H1 (cell line): ENCODE results near the gene RAD51B. TPM values are rescaled to one million over a fixed set of nuclear protein-coding genes. Genes with fewer than 3 reads are reported as not detected.

Source experiments
- CTCF ChIA-PET: fragments of 300-600 bp; sonication (Branson Sonifier 250); formaldehyde crosslinking; loops from one replicate; lab custom pipeline; 2021; ENCODE audit not compliant: partially characterized antibody; lab: Charles Lee
- POLR2A ChIA-PET: fragments of 300-600 bp; sonication (Branson Sonifier 250); formaldehyde crosslinking; loops from one replicate; lab custom pipeline; 2021; ENCODE audit warnings: inconsistent platforms; ENCODE audit not compliant: partially characterized antibody; lab: Charles Lee
- DNase-seq, 2 experiments: peaks; one replicate each; pipeline versions ENCODE4 v3.0.0 to v3.0.0-alpha.2; 2010 to 2022; ENCODE audit warnings: low spot score in 2 of 2, low read depth in 1 of 2, mixed read lengths in 1 of 2
- FAIRE-seq: peaks from 2 replicates; lab custom pipeline; 2011; peaks lifted over from hg19 to GRCh38; lab: Jason Lieb, UNC
- H2AFZ ChIP-seq: 2 replicates; pipeline ENCODE4 v1.8.1; 2012; ENCODE audit warnings: low read length, inconsistent platforms
- H2AK5ac ChIP-seq: 2 replicates; pipeline ENCODE4 v1.6.1; 2013; ENCODE audit warnings: low read depth, low read length
- H2BK120ac ChIP-seq: replicated peaks from 2 replicates; pipeline ENCODE3; 2013; ENCODE audit warnings: low read depth, low read length, inconsistent platforms
- H2BK12ac ChIP-seq: 2 replicates; pipeline ENCODE4 v1.6.1; 2013; ENCODE audit warnings: low read depth, low read length
- H2BK15ac ChIP-seq: 2 replicates; pipeline ENCODE4 v1.6.1; 2013; ENCODE audit warnings: low read length
- H2BK20ac ChIP-seq: 2 replicates; pipeline ENCODE4 v1.6.1; 2013; ENCODE audit warnings: low read length
- H2BK5ac ChIP-seq: 2 replicates; pipeline ENCODE4 v1.6.1; 2013; ENCODE audit warnings: low read depth, low read length
- H3K14ac ChIP-seq: 2 replicates; pipeline ENCODE4 v1.6.1; 2013; ENCODE audit warnings: inconsistent platforms; ENCODE audit not compliant: insufficient read length
- H3K18ac ChIP-seq: 2 replicates; pipeline ENCODE4 v1.6.1; 2013; ENCODE audit warnings: low read length; ENCODE audit errors: extremely low read depth
- H3K23ac ChIP-seq: 2 replicates; pipeline ENCODE4 v1.6.1; 2013; ENCODE audit warnings: inconsistent platforms; ENCODE audit not compliant: insufficient read length
- H3K23me2 ChIP-seq: 2 replicates; pipeline ENCODE4 v1.6.1; 2013; ENCODE audit warnings: low read depth, low read length
- H3K27ac ChIP-seq: 2 replicates; pipeline ENCODE4 v1.6.1; 2011; ENCODE audit warnings: low read depth, low read length, inconsistent platforms
- H3K27me3 ChIP-seq, 4 experiments: replicated peaks in 1 of 4; 1 replicate in 1 of 4; 2 replicates in 3 of 4; pipeline versions ENCODE4 v1.6.1 to v1.8.1; 2011 to 2013; ENCODE audit warnings: low read length in 3 of 4, mild to moderate bottlenecking in 3 of 4, inconsistent platforms in 2 of 4, mixed read lengths in 2 of 4, moderate library complexity in 1 of 4; ENCODE audit not compliant: control insufficient read depth in 3 of 4, insufficient read depth in 3 of 4; ENCODE audit errors: extremely low read depth in 1 of 4
- H3K36me3 ChIP-seq, 4 experiments: 2 replicates each; pipeline versions ENCODE4 v1.6.1 to v1.8.1; 2011 to 2013; ENCODE audit warnings: mild to moderate bottlenecking in 4 of 4, low read length in 3 of 4, moderate library complexity in 2 of 4, control low read depth in 1 of 4, inconsistent platforms in 1 of 4; ENCODE audit not compliant: insufficient read depth in 4 of 4, control insufficient read depth in 2 of 4
- H3K4ac ChIP-seq: replicated peaks from 2 replicates; pipeline ENCODE3; 2013; ENCODE audit warnings: low read length, low read depth, mixed read lengths, inconsistent platforms; ENCODE audit not compliant: insufficient read length
- H3K4me1 ChIP-seq, 4 experiments: replicated peaks in 1 of 4; 1 replicate in 1 of 4; 2 replicates in 3 of 4; pipeline versions ENCODE4 v1.6.1 to v1.8.1; 2011 to 2013; ENCODE audit warnings: low read length in 3 of 4, inconsistent platforms in 2 of 4, mixed read lengths in 1 of 4; ENCODE audit not compliant: insufficient read depth in 4 of 4, control insufficient read depth in 3 of 4
- H3K4me2 ChIP-seq, 2 experiments: 2 replicates each; pipeline versions ENCODE4 v1.6.1 to v1.8.1; 2011 to 2013; ENCODE audit warnings: low read depth in 2 of 2, low read length in 2 of 2, control low read depth in 1 of 2, inconsistent platforms in 1 of 2, mild to moderate bottlenecking in 1 of 2; ENCODE audit not compliant: insufficient read depth in 1 of 2
- H3K4me3 ChIP-seq, 4 experiments: fragments of 200-600, 300-600 bp in 1 of 4; sonication (generic), shearing (Covaris generic), sonication (Bioruptor Twin) in 1 of 4; 2 replicates each; pipeline versions ENCODE4 v1.5.1 to v1.8.1; 2011 to 2016; ENCODE audit warnings: low read length in 4 of 4, low read depth in 3 of 4, control low read depth in 2 of 4, inconsistent platforms in 2 of 4, mild to moderate bottlenecking in 2 of 4, mixed read lengths in 1 of 4, moderate library complexity in 1 of 4; ENCODE audit not compliant: insufficient read depth in 2 of 4; ENCODE audit errors: extremely low read depth in 1 of 4
- H3K56ac ChIP-seq: replicated peaks from 2 replicates; pipeline ENCODE3; 2013; ENCODE audit warnings: low read depth, mild to moderate bottlenecking, mixed read lengths, low read length, inconsistent platforms; ENCODE audit not compliant: insufficient read length
- H3K79me1 ChIP-seq: 2 replicates; pipeline ENCODE4 v1.6.1; 2013; ENCODE audit warnings: low read depth, low read length, control low read depth
- H3K79me2 ChIP-seq, 2 experiments: 2 replicates each; pipeline versions ENCODE4 v1.6.1 to v1.8.1; 2012 to 2013; ENCODE audit warnings: low read length in 2 of 2, mild to moderate bottlenecking in 2 of 2, inconsistent platforms in 1 of 2; ENCODE audit not compliant: insufficient read depth in 2 of 2, control insufficient read depth in 1 of 2
- H3K9ac ChIP-seq, 4 experiments: replicated peaks in 1 of 4; 1 replicate in 1 of 4; 2 replicates in 3 of 4; pipeline versions ENCODE4 v1.6.1 to v1.8.1; 2011 to 2013; ENCODE audit warnings: low read depth in 3 of 4, low read length in 3 of 4, control low read depth in 2 of 4, mild to moderate bottlenecking in 2 of 4, moderate library complexity in 2 of 4, inconsistent platforms in 1 of 4; ENCODE audit errors: extremely low read depth in 1 of 4
- H3K9me3 ChIP-seq, 2 experiments: 2 replicates each; pipeline versions ENCODE4 v1.6.1 to v1.8.1; 2012 to 2013; ENCODE audit warnings: mild to moderate bottlenecking in 2 of 2, moderate library complexity in 2 of 2, control low read depth in 1 of 2, inconsistent platforms in 1 of 2, low read depth in 1 of 2, low read length in 1 of 2, mixed read lengths in 1 of 2; ENCODE audit not compliant: insufficient read depth in 2 of 2
- H4K20me1 ChIP-seq, 2 experiments: replicated peaks in 1 of 2; 2 replicates each; pipeline versions ENCODE3 to v1.8.1; 2011 to 2013; ENCODE audit warnings: inconsistent platforms in 2 of 2, low read length in 2 of 2, mild to moderate bottlenecking in 1 of 2; ENCODE audit not compliant: insufficient read depth in 2 of 2, control insufficient read depth in 1 of 2
- H4K5ac ChIP-seq: 2 replicates; pipeline ENCODE4 v1.6.1; 2013; ENCODE audit warnings: low read length, low read depth, mixed read lengths, inconsistent platforms; ENCODE audit not compliant: insufficient read length
- H4K8ac ChIP-seq: 2 replicates; pipeline ENCODE4 v1.8.0; 2013; ENCODE audit warnings: mild to moderate bottlenecking, moderate library complexity, low read length, inconsistent platforms; ENCODE audit not compliant: insufficient read depth; ENCODE audit errors: extremely low read depth
- H4K91ac ChIP-seq: replicated peaks from 2 replicates; pipeline ENCODE3; 2013; ENCODE audit warnings: low read length, mixed read lengths, inconsistent platforms; ENCODE audit not compliant: insufficient read length
- EGR1 ChIP-seq: IDR thresholded peaks from 2 replicates; pipeline ENCODE4 v1.6.1; 2011; ENCODE audit warnings: low read depth, low read length, borderline replicate concordance
- EZH2 ChIP-seq: fragments of 200-600 bp; sonication (generic); IDR thresholded peaks from 2 replicates; pipeline ENCODE4 v1.7.1; 2012; ENCODE audit warnings: low read depth, mild to moderate bottlenecking, moderate library complexity, low read length, inconsistent platforms; ENCODE audit not compliant: severe bottlenecking
- JUND ChIP-seq: IDR thresholded peaks from 2 replicates; pipeline ENCODE4 v1.6.1; 2011; ENCODE audit warnings: mild to moderate bottlenecking, improper control_type of control experiment, low read length
- RBBP5 ChIP-seq: IDR thresholded peaks from 2 replicates; pipeline ENCODE4 v1.7.1; 2012; ENCODE audit warnings: low read depth, mild to moderate bottlenecking, inconsistent platforms, low read length, moderate library complexity, borderline replicate concordance
- SIN3A ChIP-seq, 2 experiments: IDR thresholded peaks in 1 of 2; conservative IDR thresholded peaks in 1 of 2; 2 replicates each; pipeline ENCODE4 v1.6.1; 2011 to 2012; ENCODE audit warnings: low read length in 2 of 2, improper control_type of control experiment in 1 of 2, low read depth in 1 of 2, mild to moderate bottlenecking in 1 of 2
- SUZ12 ChIP-seq: fragments of 200-600 bp; sonication (generic); IDR thresholded peaks from 2 replicates; pipeline ENCODE4 v1.6.1; 2012; ENCODE audit warnings: mild to moderate bottlenecking, inconsistent platforms, low read length, moderate library complexity, mixed read lengths
- WGBS, 2 experiments: shearing (Covaris generic) in 1 of 2; methylation state at CpG; one replicate each; pipeline versions ENCODE4 v1.1.6 to v1.1.7; 2013 to 2015; ENCODE audit warnings: low lambda C conversion rate in 2 of 2, mixed read lengths in 2 of 2, inconsistent platforms in 1 of 2, low coverage in 1 of 2, missing lambda C conversion rate in 1 of 2; ENCODE audit not compliant: insufficient replicate concordance in 2 of 2, insufficient coverage in 1 of 2, insufficient read length in 1 of 2; ENCODE audit errors: extremely low coverage in 1 of 2, missing lambda C conversion rate in 1 of 2; 5-methylcytosine and 5-hydroxymethylcytosine counted together
- polyA plus RNA-seq, 7 experiments: library from polyadenylated mRNA; depleted of rRNA in 3 of 7; stranded (reverse) in 5 of 7; unstranded in 2 of 7; fragments of >200 nt in 5 of 7; fragments of 200-250 nt in 2 of 7; gene quantifications; 1 replicate in 5 of 7; 2 replicates in 1 of 7; 4 replicates in 1 of 7; pipeline versions ENCODE4 v1.2.1 to v1.2.3, GENCODE V29; 2011 to 2013; ENCODE audit warnings: missing spikeins in 2 of 7, mixed read lengths in 2 of 7
- total RNA-seq: library from RNA; stranded (reverse); fragmentation: NEBNext Ultra II Directional; extraction: Animal tissue kit (Norgen Biotek cat#: 25700); gene quantifications from 2 replicates; pipeline ENCODE4 v1.2.1, GENCODE V29; 2021

The RAD51B gene
- total and polyA plus RNA-seq, 2 of the 8 experiments (the other 6 are each of a cell fraction or from before 2014, with no cell fraction given): 3.9 to 14.9 TPM

GRCh38 chr14:68637106-68638021 is 817.8 kb downstream of the RAD51B start:
- no peak overlapping the region for H3K4me3 ChIP-seq
- H3K4ac ChIP-seq: no peak overlapping the region
- peak in 1 of 2 experiments; percentile 26 for DNase-seq
- POLR2A ChIA-PET: interaction anchor here (0.9 to 2.3 kb wide), 2 partner anchors 8 to 154 kb away, joined by 3 to 11 read pairs; no protein-coding TSS in a partner anchor
- H2BK12ac ChIP-seq: no peak overlapping the region
- H3K4me2 ChIP-seq: no peak overlapping the region
- FAIRE-seq: no peak
- no peak overlapping the region for H2AK5ac ChIP-seq
- no peak overlapping the region for H2BK120ac ChIP-seq
- H3K36me3 ChIP-seq: no peaks in the 10 kb centered on the region
- H4K5ac ChIP-seq: no peak overlapping the region
- H3K9ac ChIP-seq: no peak overlapping the region
- H4K20me1 ChIP-seq: no peaks in the 10 kb centered on the region
- peaks cover 0 to 3% of the 10 kb centered on the region in 2 experiments; a peak in 2 of 4 replicates for H3K9me3 ChIP-seq
- H2BK20ac ChIP-seq: 0 out of 2 replicates have a peak overlapping the region, but pooled peaks have one; percentile 21
- H2BK5ac ChIP-seq: no peak overlapping the region
- peaks cover 3 to 11% (median 9%) of the 10 kb centered on the region in 4 experiments for H3K4me1 ChIP-seq
- H3K79me1 ChIP-seq: no peaks in the 10 kb centered on the region
- no peak overlapping the region for H3K56ac ChIP-seq
- H2AFZ ChIP-seq: no peak overlapping the region
- no peak overlapping the region for H3K18ac ChIP-seq
- CTCF ChIA-PET: interaction anchor here (0.8 to 1.8 kb wide), 7 partner anchors 10 to 189 kb away, joined by 3 to 7 read pairs (median 5); no protein-coding TSS in a partner anchor
- no peak overlapping the region for H3K14ac ChIP-seq
- H3K23me2 ChIP-seq: no peaks in the 10 kb centered on the region
- H3K27ac ChIP-seq: no peak overlapping the region
- WGBS, 2 experiments: 91% methylated on average over 13 of the region's 13 CpGs; no CpG with 5 or more reads in 1 of the 2 experiments
- H4K8ac ChIP-seq: no peak overlapping the region
- H3K79me2 ChIP-seq: no peaks in the 10 kb centered on the region
- H3K27me3 ChIP-seq: no peaks in the 10 kb centered on the region
- no peak overlapping the region for H3K23ac ChIP-seq
- H2BK15ac ChIP-seq: 0 out of 2 replicates have a peak overlapping the region, but pooled peaks have one; percentile 72
- peak overlapping the region; percentile 44 for H4K91ac ChIP-seq
- TF ChIP-seq JUND (no peak), SUZ12 (no peak), SIN3A (conservative IDR thresholded peaks at IDR 0.05 in 1 of 2, IDR thresholded peaks at IDR 0.05 in 1 of 2; ENCODE audit: low read depth in 1 of 2, low read length in 2 of 2) (no peak), EGR1 (no peak), EZH2 (no peak), RBBP5 (no peak)
